HFF-Myc (cell line): ENCODE measurements around the gene GOLGB1.

ENCODE experiments used
- DNase-seq: peaks from one replicate; pipeline ENCODE4 v3.0.0-alpha.2; 2011; ENCODE audit warnings: low read depth; ENCODE audit errors: extremely low read depth
- H3K4me3 ChIP-seq: replicated peaks from 2 replicates; pipeline ENCODE4 v1.5.1; 2011; ENCODE audit warnings: low read depth, mild to moderate bottlenecking, control low read depth, low read length
- TF ChIP-seq, protein P1 (sequence below): IDR thresholded peaks from 2 replicates; pipeline ENCODE4 v1.5.1; 2012; ENCODE audit warnings: mild to moderate bottlenecking, low read depth, low read length, control low read depth; ENCODE audit errors: missing control alignments

GOLGB1 gene

DNA sequence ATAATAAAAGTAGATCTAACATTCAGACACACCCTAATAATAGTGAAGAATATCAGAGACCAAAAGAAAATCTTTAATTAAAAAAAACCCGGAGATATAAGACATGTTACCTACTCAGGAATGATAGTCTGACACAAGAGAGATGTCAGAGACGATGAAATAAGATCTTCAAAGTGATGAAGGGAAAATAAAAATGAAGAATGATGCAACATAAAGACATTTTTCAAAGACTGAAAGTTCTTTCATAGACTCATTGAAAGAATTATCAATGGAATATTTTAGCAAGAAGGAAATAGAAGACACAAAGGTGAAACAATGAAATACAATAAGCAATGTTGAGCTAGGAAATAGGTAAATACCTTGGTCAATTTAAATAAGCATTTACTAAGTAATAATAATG is 108.4 kb downstream of the GOLGB1 start:
- no peak overlapping the region for H3K4me3 ChIP-seq
- no peak for DNase-seq
- TF ChIP-seq, protein P1, sequence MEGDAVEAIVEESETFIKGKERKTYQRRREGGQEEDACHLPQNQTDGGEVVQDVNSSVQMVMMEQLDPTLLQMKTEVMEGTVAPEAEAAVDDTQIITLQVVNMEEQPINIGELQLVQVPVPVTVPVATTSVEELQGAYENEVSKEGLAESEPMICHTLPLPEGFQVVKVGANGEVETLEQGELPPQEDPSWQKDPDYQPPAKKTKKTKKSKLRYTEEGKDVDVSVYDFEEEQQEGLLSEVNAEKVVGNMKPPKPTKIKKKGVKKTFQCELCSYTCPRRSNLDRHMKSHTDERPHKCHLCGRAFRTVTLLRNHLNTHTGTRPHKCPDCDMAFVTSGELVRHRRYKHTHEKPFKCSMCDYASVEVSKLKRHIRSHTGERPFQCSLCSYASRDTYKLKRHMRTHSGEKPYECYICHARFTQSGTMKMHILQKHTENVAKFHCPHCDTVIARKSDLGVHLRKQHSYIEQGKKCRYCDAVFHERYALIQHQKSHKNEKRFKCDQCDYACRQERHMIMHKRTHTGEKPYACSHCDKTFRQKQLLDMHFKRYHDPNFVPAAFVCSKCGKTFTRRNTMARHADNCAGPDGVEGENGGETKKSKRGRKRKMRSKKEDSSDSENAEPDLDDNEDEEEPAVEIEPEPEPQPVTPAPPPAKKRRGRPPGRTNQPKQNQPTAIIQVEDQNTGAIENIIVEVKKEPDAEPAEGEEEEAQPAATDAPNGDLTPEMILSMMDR = no peak

DNA sequence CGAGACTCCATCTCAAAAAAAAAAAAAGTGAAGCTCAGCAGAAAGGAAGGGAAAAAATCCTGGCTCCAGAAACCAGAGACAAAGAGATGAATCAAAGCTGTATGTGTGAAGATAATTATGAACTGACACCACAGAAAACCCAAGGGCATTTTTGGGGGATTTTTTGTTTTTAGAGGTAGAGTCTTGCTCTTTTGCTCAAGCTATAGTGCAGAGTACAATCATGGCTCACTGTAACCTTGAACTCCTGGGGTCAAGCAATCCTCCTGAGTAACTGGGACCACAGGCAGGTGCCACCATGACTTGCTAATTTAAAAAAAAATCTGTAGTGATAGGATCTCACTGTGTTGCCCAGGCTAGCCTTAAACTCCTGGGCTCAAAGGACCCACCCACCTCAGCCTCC is 111.6 kb downstream of the GOLGB1 start:
- TF ChIP-seq, protein P1 = no peak
- no peak for DNase-seq
- no peak overlapping the region for H3K4me3 ChIP-seq

DNA sequence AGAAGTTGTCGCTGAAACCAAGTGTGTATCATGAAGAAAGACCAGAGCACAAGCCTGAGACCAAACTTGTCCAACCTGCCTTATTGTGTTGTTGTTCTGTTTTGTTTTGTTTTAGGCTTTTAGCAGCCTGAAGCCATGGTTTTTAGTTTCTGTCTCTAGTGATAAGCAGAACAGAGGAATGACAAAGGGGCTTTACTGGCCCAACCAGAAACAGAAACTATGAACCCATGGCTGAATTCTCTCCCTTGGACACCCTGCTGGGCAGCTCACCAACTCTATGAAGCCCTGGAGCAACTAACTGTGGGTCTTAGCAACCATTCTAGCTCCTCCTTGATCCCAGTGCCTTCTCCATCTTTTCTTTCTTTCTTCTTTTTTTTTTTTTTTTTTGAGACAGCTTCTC is 119.2 kb downstream of the GOLGB1 start:
- DNase-seq = no peak
- TF ChIP-seq, protein P1 = no peak
- no peak overlapping the region for H3K4me3 ChIP-seq

DNA sequence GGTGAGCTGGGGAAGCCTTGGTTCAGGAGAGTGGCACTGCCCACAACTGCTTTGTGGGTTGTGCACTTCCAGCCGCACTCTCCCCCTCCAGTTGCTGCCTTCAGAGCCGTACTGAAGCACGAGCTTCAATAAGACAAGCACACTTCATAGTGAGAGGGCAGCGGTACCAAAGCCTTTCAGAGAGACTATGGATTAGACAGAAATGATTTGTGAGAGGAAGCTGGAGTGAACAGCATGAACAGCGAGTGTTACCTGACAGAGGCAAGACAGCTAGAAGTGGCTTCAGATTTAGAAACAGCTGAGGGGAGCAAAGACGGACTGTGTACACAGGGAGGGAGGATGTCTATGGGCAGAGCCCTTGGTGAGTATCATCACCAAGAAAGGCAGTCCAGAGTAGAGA is 119.9 kb downstream of the GOLGB1 start:
- no peak overlapping the region for H3K4me3 ChIP-seq
- no peak for DNase-seq
- TF ChIP-seq, protein P1 = no peak

DNA sequence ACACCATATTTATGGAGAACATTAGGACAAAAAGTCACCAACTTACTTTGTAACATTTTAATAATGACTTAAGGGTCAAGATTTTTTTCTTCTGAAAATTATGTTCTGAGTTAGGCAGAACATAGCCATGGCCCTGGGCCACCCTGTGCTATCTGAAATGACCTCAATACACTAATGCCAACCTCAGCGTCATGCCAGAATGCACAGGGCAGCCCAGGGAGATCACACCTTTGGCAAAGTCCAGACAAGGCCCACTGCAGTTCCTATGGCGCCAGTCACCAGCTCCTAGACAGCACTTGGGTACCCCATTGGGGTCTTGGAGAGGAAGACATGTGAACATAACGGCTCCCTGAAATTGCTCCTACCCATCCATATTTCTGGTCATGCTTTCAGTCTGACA is 121.9 kb downstream of the GOLGB1 start:
- no peak overlapping the region for H3K4me3 ChIP-seq
- TF ChIP-seq, protein P1 = no peak
- DNase-seq = no peak

DNA sequence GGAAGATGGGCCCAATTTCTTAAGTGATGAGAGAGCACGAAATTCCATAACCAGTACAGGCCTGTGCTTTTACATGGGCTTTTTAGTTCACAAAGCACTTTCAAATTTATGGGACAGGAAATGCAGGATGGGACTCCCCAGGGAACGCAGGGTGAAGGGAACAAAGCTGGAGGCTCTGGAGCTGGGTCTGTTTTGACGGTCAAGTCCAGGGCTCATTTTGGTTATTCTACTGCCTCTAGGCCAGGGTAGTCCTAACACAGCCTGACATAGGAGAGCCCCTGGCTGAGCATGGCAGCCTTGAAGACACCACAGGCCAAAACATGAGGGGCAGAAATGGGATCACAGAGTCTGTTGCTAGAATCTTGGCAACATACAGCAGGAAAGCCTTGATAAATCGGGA is 122.3 kb downstream of the GOLGB1 start:
- no peak overlapping the region for H3K4me3 ChIP-seq
- TF ChIP-seq, protein P1 = no peak
- no peak for DNase-seq

DNA sequence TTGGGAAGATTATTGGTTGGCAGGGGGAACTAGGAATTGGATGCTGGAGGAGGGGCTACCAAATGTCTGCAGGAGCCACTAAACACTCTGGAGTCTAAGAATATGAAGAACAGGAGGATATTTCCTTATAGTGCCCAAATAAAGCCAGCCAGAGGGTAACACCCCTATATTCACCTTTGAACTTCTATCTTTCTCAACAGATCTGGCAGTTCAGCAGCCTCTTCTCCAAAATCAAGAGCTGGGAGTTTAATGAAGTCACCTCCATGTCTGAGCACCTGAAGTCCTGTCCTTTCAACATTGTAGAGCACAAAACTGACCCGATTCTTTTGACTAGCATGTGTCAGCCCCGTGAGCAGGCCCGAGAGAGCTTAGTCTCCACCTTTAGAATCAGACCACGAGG is 123.0 kb downstream of the GOLGB1 start:
- TF ChIP-seq, protein P1 = no peak
- DNase-seq = no peak
- H3K4me3 ChIP-seq = no peak overlapping the region
